Measurements from ENCODE around the gene ZC3H18.

Gene ZC3H18

DNA sequence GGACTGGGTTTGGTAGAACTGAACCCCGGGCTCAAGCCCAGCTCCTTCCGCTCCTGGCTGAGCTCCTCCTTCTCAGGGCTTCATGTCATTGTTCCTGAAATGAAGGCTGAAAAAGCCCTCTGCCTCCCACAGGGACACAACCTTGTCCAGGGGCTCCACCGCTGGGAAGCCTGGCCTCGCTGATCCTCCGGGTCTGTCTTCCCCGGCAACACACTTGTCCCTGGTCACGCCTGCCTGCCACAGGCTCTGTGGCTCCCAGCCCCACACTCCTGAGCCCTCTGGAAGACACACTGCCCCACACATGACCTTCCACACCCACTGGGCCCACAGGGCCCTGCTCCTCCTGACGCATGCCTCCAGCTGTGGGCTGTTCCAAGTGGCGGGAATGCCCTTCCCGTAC lies 18.0 kb upstream of the ZC3H18 start:
- no peak for DNase-seq

GRCh38 chr16:88552815-88553214 lies 17.4 kb upstream of the ZC3H18 start:
- DNase-seq: no peak

GRCh38 chr16:88553739-88554138 lies 16.5 kb upstream of the ZC3H18 start:
- DNase-seq: no peak

DNA sequence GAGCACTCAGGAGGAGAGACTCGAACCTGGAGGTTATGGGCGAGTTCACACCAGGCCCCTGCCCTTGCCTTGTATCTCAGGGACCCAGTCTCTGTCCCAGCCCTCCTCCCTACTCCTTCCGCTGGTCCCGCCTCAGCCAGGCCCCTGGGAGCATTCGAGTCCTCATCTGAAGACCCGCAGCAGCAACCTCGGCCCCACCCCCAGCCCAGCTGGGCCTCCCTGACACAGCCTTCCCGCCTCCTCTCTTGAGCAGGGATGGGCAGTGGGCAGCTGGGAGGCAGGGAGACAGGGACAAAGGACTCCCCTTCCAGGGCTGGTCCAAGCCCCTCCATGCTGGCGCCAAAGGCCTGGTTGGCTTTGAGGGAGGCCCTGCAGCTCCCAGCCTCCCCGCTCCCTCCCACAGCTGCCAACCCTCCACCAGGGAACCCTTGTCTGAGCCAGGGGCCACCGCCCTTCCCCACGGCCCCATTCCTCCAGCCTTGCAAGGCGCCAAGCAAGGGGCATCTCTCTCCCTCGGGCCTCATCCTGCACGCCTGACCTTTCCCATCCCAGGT lies 15.4 kb upstream of the ZC3H18 start:
- no peak for DNase-seq

DNA sequence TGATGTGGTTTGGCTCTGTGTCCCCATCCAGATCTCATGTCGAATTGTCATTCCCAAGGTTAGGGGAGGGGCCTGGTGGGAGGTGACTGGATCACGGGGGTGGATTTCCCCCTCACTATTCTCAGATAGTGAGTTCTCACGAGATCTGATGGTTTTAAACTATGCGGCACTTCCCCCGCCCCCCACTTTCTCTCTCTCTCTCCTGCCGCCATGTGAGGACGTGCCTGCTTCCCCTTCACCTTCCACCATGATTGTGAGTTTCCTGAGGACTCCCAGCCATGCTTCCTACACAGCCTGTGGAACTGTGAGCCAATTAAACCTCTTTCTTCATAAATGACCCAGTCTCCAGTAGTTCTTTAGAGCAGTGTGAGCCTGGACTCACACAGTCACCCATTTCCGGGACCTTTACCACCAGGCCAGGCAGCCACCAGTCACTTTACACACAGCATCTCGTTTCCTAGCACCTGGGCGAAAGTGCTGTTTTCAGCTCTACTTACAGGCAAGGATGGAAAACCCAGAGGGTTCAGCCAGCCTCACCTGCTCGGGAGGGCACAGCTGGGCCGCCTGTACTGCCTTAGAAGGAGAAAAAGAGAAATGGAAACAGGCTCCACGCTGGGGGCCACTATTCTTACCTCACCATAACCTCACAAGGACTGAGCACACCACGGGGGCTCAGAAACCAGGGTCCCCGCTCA lies 13.8 kb upstream of the ZC3H18 start:
- no peak for DNase-seq

DNA sequence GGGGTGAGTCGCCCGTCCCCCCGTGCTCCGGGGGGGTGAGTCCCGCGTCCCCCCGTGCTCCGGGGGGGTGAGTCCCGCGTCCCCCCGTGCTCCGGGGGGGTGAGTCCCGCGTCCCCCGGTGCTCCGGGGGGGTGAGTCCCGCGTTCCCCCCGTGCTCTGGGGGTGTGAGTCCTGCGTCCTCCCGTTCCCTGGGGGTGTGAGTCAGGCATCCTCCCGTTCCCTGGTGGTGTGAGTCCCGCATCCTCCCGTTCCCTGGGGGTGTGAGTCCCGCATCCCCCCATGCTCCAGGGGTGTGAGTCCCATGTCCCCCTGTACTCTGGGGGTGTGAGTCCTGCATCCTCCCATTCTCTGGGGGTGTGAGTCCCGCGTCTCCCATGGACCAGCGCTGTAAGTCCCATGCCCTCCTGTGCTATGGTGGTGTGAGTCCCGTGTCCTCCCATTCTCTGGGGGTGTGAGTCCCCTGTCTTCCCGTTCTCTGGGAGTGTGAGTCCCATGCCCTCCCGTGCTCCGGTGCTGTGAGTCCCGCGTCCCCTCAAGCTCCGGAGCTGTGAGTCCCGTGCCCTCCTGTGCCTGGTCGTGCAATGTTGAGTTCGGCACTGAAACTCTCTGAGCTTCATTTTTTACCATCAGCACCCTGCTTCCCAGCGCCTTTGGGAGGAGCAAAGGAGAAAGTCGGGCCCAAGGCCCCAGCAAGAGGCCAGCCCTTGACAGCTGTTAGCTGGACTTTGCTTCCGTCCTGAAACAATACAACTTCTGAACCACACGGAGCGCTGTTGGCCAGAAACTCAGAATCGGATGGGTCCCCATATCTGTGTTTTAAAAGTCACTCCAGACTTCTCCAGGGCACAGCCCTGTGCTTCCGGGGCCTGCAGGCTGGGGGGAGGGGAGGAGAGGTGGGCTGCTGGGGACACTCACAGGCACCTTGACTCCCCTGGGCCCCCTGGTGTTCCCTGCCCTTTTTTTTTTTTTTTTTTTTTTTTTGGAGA lies 11.5 kb upstream of the ZC3H18 start:
- DNase-seq: no peak

DNA sequence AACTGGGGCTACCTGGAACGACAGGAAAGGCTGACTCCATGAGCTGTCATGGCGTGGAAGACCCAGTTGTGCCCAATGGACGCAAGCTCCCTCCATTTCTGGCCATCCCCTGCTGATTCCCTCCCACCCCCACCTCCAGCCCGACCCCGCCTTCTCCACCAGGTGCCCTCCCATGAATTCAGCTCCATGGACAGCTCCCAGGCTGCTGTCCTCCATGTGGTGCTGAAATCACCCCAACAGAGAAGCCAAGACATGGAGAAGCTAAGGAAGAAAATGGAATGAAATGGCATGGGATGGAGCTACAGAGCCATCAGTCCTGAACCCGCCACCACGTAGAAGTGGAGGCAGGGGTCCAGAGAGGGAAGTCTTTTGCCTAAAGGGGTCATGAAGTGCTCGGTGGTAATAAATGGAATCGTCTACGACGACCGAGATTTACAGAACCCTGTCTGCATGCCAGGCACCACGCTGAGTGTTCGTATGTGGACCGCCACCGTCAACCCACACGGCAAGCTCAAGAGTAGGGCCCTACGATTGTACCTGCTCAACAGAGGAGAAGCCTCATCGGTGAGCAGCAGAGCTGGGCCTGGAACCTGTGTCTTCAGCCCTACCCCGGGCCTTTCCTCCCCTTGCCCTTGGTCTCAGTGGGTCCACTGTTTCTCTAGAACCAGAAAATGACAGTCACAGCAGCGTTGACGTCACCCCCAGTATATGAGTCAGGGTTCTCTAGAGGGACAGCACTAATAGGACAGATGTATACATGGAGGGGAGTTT lies 9.3 kb upstream of the ZC3H18 start:
- DNase-seq: no peak

GRCh38 chr16:88561485-88562359 lies 8.5 kb upstream of the ZC3H18 start:
- DNase-seq: peak; percentile 31

DNA sequence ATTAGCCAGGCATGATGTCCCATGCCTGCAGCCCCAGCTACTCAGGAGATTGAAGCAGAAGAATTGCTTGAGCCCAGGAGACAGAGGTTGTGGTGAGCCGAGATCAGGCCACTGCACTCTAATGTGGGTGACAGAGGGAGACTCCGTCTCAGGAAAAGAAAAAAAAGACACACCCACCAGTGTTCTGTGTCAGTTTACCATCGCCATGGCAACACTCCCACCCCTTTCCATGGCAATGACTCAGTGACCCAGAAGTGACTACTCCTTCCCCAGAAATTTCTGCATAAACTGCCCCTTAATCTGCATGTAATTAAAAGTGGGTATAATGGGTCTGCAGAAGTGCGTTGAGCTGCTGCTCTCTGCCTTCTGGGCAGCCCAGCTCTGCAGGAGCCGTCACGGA lies 4.0 kb upstream of the ZC3H18 start:
- DNase-seq: no peak

DNA sequence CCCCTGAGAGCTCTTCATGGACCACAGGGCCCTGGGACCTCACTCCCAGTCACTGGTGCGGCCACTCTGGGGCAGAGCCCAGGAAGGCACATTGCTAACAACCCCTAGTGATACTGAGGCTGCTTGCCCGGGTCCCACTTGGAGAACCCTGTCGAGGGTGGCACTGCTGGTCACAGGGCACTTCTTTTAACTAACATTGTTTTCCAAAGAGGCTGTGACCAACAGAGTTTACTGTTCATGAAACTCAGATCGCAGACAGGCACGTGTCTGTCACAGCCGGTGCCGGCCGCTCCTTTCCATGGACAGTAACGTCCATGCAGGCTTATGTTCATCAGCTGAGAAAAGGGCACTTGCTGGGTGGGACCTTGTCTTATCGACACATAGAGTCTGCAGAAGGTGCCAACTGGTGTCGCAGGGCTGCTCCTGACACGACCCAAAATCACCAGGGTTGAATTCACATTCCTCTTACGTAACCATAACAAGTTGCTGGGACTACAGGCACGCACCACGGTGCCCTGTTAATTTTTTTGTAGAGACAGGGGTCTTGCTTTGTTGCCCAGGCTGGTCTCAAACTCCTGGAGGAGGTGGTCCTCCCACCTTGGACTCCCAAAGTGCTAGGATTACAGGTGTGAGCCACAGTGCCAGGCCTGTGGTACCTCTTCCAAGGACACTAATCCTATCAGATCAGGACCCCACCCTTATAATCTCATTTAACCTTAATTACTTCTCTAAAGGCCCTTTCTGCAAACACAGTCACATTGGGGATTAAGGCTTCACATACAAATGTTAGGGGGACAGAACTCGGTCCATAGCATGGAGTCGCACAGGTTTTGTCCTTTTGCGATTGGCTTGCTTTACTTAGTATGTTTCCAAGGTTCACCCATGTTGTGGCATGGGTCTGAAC lies 1.2 kb upstream of the ZC3H18 start:
- no peak for DNase-seq

DNA sequence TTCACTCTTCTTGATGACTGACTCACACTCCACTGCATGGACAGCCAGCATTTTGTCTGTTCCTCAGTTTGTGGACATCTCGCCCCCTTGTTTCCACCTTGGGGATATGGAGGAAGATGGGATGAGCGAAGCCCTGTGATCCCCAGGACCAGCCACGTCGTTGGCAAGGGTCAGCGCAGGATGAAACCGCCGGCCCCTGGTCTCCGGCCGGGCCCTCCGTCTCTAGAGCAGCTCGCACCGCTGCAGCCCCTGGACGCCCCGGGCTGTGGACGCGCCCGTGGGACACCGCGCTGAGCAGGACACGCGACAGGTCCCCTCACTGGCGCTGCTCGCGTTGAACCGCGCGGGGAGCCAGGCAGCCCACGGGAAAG lies 604 bp upstream of the ZC3H18 start:
- DNase-seq: no peak

DNA sequence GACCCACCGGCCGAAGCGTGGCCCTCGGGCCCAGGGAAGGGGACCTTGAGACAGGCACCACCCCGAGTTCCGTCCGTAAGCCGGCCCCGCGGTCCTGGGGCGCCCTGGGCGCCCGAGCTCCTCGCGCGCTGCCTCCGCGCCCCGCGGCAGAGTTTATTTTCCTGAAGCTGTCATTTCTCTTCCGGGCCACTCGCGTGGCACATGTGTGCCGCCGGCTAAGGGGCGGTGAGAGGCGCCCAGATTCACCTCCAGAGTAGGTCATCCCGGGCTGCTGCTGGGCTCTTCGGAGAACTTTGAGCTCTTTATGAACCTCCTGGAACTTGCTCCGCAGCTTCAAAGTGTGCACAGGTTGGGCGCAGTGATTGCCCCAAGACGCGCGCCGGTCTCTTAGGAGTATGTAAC lies 489 bp downstream of the ZC3H18 start:
- DNase-seq: no peak

DNA sequence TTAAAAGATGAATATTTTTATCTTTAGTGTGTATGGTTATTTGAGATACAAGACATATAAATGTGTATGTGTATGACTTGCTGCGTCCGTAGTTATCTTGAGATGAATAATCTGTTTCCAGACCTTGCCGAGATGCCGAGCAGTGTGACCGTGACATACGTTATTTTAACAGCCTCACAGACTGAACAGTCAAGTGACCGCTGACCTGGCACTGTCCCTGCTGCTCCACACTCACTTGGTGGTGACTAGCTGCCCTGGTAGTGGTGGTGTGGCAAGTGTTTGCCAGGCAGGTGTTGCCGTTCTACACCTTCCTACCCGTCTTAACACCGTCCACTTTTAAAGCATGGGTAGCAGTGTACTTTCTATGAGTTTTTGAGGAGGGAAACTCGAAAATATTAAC lies 5.0 kb downstream of the ZC3H18 start:
- DNase-seq: no peak

DNA sequence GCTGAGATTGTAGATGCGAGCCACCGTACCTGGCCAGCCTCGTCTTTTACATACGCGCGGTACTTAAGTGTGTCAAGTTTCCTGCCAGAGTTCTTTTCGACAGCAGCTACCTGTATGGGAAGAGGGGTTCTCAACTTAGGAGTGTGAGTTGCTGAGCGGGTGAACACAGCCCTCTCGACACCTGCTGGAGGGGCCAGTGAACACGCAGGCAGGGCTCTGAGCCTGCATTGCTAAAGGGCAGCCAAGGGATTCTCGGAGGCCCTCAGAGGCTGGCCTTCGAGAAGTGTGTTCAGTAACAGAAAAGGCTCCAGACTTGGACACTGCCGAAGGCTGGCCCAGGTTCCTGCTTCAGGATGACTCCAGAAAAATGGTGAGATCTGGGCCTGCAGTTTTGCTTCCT lies 6.1 kb downstream of the ZC3H18 start:
- no peak for DNase-seq

DNA sequence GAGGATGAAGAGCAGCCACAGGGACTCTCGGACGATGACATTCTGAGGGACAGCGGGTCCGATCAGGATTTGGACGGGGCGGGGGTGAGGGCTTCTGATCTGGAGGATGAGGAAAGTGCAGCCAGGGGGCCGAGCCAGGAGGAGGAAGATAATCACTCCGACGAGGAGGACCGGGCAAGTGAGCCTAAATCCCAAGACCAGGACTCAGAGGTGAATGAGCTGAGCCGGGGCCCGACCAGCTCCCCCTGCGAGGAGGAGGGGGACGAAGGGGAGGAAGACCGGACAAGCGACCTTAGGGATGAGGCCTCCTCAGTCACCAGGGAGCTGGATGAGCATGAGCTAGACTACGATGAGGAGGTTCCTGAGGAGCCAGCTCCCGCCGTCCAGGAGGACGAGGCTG lies 7.0 kb downstream of the ZC3H18 start:
- DNase-seq: no peak

DNA sequence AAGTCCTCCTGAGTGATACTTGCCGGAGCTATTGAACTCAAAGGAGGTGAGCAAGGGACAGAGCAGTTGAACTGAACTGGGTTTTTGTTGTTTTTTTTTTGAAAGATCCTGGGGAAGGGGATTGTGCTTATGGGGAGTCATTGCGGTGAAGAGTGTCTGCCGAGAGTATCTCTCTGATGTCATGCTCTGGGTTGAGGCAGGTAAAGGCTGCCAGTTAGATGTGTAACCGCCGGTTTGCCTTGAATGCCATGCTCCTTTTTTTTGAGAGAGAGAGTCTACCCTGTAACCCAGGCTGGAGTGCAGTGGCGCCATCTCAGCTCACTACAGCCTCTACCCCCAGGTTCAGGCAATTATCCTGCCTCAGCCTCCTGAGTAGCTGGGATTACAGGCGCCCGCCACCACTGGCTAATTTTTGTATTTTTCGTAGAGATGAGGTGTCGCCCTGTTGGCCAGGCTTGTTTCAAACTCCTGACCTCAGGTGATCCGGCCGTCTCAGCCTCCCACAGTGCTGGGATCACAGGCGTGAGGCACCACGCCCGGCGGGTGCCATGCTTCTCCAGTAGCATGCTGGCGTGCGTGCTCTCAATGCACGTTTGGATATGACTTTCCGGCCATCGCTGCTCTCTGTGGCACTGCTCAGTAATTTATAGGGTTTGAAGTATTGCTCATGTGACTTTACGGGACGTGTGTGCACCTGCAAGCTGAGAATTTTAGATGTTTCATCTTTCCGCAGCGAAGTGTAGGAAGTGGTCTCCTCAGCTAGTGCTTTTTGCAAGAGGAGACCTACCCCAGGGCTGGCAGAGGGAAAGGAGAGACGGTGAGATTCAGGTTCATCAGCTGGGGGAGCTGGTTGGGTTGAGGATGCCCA lies 8.5 kb downstream of the ZC3H18 start:
- DNase-seq: no peak

DNA sequence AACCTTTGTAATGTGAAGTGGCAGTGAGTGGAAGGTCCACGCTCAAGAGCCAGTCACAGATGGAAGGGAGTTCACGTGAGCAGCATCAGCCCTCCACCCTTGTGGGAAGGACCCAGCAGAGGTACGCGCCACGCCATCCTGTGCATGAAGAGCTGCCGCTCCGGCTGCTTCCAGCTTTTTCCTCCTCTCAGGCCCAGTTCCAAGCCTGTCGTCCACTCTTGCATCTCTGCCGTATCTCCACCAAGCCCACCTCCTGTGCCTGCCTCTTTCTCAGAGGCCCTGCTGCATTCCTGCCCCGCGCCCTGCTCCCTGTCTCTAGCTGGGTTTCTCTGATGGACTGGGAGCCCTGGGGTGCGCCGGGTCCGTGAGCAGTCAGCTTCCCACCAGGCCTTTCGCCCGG lies 10.2 kb downstream of the ZC3H18 start:
- DNase-seq: no peak

DNA sequence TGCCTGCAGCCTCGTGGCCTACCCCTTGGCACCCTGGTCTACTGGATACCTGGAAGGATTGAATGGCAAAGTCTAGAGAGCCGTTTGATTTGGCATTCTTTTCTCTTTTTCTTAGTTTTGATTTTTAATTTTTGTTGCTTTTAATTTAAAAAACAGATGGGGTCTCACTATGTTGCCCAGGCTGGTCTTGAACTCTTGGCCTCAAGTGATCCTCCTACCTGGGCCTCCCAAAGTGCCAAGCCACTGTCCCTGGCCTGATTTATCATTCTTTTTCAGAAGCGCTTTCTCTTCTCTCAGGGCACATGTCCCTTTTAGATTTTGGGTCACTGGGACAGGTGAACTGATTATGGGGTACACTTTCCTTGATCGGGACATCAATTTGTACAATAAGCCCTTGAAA lies 10.8 kb downstream of the ZC3H18 start:
- no peak for DNase-seq

- no peak for DNase-seq
These were observed 12.8 kb downstream of the ZC3H18 start for GRCh38 chr16:88582912-88583575.

- DNase-seq: no peak
These were observed 14.5 kb downstream of the ZC3H18 start for GRCh38 chr16:88584676-88585075.

Data from activated effector memory CD4-positive, alpha-beta T cell treated with Interleukin-2 at 50 U/mL for 16 hours (primary cell).